Breast epithelium (tissue), 4 donors: ENCODE results near the gene PCK2. TPM values are rescaled to one million over a fixed set of nuclear protein-coding genes. Genes with fewer than 3 reads are reported as not detected.
A peak's percentile ranks its signal among the peaks of the same experiment; 100 is the strongest.

Experiments
- DNase-seq, 2 donors: peaks; one replicate each; pipeline ENCODE4 v3.0.0-alpha.2; 2019; ENCODE audit warnings: low spot score in 2 of 2
- H3K27ac ChIP-seq, 2 donors: fragments of 200-600 bp; sonication (generic) in 1 of 2; one replicate each; pipeline ENCODE4 v1.5.1; 2016 to 2019; ENCODE audit warnings: mild to moderate bottlenecking in 1 of 2
- H3K27me3 ChIP-seq, 2 donors: fragments of 200-600 bp; sonication (generic) in 1 of 2; one replicate each; pipeline versions ENCODE4 v1.5.1 to v1.6.0; 2017 to 2019; ENCODE audit warnings: control low read depth in 1 of 2, mild to moderate bottlenecking in 1 of 2
- H3K36me3 ChIP-seq: fragments of 200-600 bp; one replicate; pipeline ENCODE4 v1.5.1; 2019
- H3K4me1 ChIP-seq, 2 donors: fragments of 200-600 bp; sonication (generic); one replicate each; pipeline ENCODE4 v1.5.1; 2016 to 2019; ENCODE audit warnings: control low read depth in 1 of 2
- H3K4me3 ChIP-seq, 3 donors: fragments of 200-600 bp; sonication (generic); 1 replicate in 2 of 3; 2 replicates in 1 of 3; pipeline ENCODE4 v1.5.1; 2016 to 2019; ENCODE audit warnings: mild to moderate bottlenecking in 3 of 3, moderate library complexity in 2 of 3
- H3K9me3 ChIP-seq, 2 donors: fragments of 200-600 bp; sonication (generic) in 1 of 2; one replicate each; pipeline ENCODE4 v1.5.1; 2016 to 2019; ENCODE audit warnings: control low read depth in 1 of 2
- CTCF ChIP-seq, 3 donors: fragments of 450-650 bp; IDR thresholded peaks; one replicate each; pipeline ENCODE4 v1.5.1; 2016 to 2017; ENCODE audit warnings: antibody characterized with exemption in 3 of 3, mild to moderate bottlenecking in 3 of 3, moderate library complexity in 3 of 3
- POLR2A ChIP-seq: fragments of 450-650 bp; IDR thresholded peaks from one replicate; pipeline ENCODE4 v1.6.1; 2016; ENCODE audit warnings: antibody characterized with exemption, mild to moderate bottlenecking, moderate library complexity
- POLR2AphosphoS5 ChIP-seq, 3 donors: sonication (generic); formaldehyde crosslinking; IDR thresholded peaks; one replicate each; pipeline ENCODE4 v1.6.1; 2017; ENCODE audit warnings: antibody characterized with exemption in 3 of 3
- intact Hi-C: fragments of 100-400 bp; cut with DNase I; formaldehyde crosslinking; loops from one replicate; pipeline ENCODE4 v1.15.1; 2023; ENCODE audit warnings: low total_unique reads
- total RNA-seq, 3 donors: library from RNA; depleted of rRNA; stranded (reverse); fragments of >200 nt; gene quantifications; one replicate each; pipeline ENCODE4 v1.1.0, GENCODE V29; 2016

Gene PCK2
- total RNA-seq, 3 donors from 2014 or later, result 20.5 to 51.5 (median 24.3) TPM

- TF ChIP-seq CTCF (IDR thresholded peaks at IDR 0.05) (no peak), POLR2AphosphoS5 (IDR thresholded peaks at IDR 0.05) (no peak), POLR2A (no peak)
- intact Hi-C loops, result no loop called here
- DNase-seq, result no peak
- Histone ChIP-seq H3K36me3 (peaks cover under 1% of the 10 kb centered on the region), H3K27ac (peak overlapping the region; percentile 86 to 94), H3K27me3 (no peaks in the 10 kb centered on the region), H3K9me3 (no peaks in the 10 kb centered on the region), H3K4me1 (peaks cover 4 to 9% of the 10 kb centered on the region in 2 donors), H3K4me3 (peak overlapping the region; percentile 87 to 95 (median 94))
These were observed 51.8 kb downstream of the PCK2 start for GRCh38 chr14:24145690-24146452.

GRCh38 chr14:24146453-24146977 is 52.4 kb downstream of the PCK2 start, which contains the start of gene PSME2:
PSME2 (minus strand) TSS chr14:24146610; CDS start chr14:24146581, 29 bp downstream.
- H3K27ac ChIP-seq, result peak within 1 kb of the TSS; percentile 86 to 94
- intact Hi-C loops, result no loop called here
- no peaks in the 10 kb centered on the region for H3K9me3 ChIP-seq
- H3K4me3 ChIP-seq, result peak within 1 kb of the TSS; percentile 87 to 95 (median 94)
- peaks cover 7% of the 10 kb centered on the region for H3K36me3 ChIP-seq
- no peaks in the 10 kb centered on the region for H3K27me3 ChIP-seq
- no peak for TF ChIP-seq POLR2A
- peak in 1 of 3 donors; percentile 52 for TF ChIP-seq POLR2AphosphoS5 (IDR thresholded peaks at IDR 0.05)
- peak; percentile 89 to 97 for DNase-seq
- peaks cover 4 to 9% of the 10 kb centered on the region in 2 donors for H3K4me1 ChIP-seq

- Histone ChIP-seq H3K4me3 (peak within 1 kb of the TSS; percentile 87 to 95 (median 94)), H3K36me3 (peaks cover 11% of the 10 kb centered on the region), H3K9me3 (no peaks in the 10 kb centered on the region), H3K4me1 (peaks cover 4 to 9% of the 10 kb centered on the region in 2 donors), H3K27me3 (no peaks in the 10 kb centered on the region), H3K27ac (peak within 1 kb of the TSS; percentile 86 to 94)
- intact Hi-C loops, result no loop called here
- peak; percentile 98 for DNase-seq
- TF ChIP-seq POLR2A, result no peak
- TF ChIP-seq CTCF (IDR thresholded peaks at IDR 0.05), result peak in 1 of 3 donors; percentile 2
- TF ChIP-seq POLR2AphosphoS5 (IDR thresholded peaks at IDR 0.05), result peak in 2 of 3 donors; percentile 22 to 39
These were observed 53.1 kb downstream of the PCK2 start, which contains the start of gene RNF31 for GRCh38 chr14:24146978-24147760. RNF31 (plus strand) TSS chr14:24147498; CDS start chr14:24147699, 201 bp downstream.

GRCh38 chr14:24147761-24148428 is 53.8 kb downstream of the PCK2 start:
- DNase-seq, result no peak
- no peaks in the 10 kb centered on the region for H3K27me3 ChIP-seq
- peaks cover 11% of the 10 kb centered on the region for H3K36me3 ChIP-seq
- TF ChIP-seq CTCF (IDR thresholded peaks at IDR 0.05) (no peak), POLR2A (no peak), POLR2AphosphoS5 (IDR thresholded peaks at IDR 0.05) (no peak)
- H3K27ac ChIP-seq, result peak overlapping the region; percentile 86 to 94
- no peaks in the 10 kb centered on the region for H3K9me3 ChIP-seq
- H3K4me3 ChIP-seq, result peak overlapping the region; percentile 87 to 95 (median 94)
- intact Hi-C loops, result no loop called here
- peaks cover 4 to 9% of the 10 kb centered on the region in 2 donors for H3K4me1 ChIP-seq
